NAMALWA (cell line): ENCODE data around the gene NKPD1.
A peak's percentile ranks its signal among the peaks of the same experiment; 100 is the strongest.

ENCODE experiments used
- DNase-seq: peaks from one replicate; pipeline ENCODE4 v3.0.0-alpha.2; 2015; ENCODE audit warnings: low spot score

NKPD1 gene, protein sequence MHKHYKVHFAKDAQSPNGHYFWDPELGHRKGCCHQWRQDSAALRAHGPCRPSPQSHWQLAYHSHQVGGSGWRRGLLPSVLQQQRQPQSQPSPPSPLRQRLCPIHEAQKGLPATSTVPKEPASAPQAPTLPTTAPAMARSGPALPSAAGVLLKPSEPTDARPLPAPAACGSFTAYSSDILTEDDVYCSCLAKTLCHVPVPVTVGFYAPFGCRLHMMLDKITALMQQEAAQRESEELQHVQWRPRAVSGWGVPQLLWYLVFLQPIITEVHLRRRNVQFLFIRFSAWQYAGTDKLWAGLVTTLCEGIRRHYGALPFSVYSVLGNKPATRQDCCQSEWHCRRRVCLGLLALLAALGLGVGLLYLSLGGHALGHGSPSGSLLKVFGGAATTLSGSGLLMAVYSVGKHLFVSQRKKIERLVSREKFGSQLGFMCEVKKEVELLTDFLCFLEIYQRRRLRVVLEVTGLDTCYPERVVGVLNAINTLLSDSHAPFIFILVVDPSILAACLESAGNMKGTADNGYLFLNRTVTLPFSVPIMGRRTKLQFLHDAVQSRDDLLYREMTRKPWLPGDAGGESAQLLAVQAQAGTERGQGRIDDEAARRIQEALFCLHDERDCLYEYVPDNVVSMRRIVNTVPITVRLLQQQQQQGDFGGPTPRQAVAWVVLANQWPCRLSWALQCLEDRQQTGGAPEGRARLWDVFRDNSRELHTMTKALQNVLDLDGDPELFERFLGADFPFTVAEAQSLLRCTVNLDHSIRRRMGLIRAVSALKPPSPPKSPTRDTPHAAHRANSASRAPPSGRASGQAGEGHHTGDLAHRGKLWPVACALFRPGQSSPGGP

GRCh38 chr19:45160870-45161737 is at the start of gene NKPD1:
Gene NKPD1 (minus strand): TSS chr19:45160982. CDS start chr19:45160150, 832 bp downstream.
- no peak for DNase-seq

- no peak for DNase-seq
Observed at GRCh38 chr19:45206328-45206727, 45.5 kb upstream of the NKPD1 start.

DNA sequence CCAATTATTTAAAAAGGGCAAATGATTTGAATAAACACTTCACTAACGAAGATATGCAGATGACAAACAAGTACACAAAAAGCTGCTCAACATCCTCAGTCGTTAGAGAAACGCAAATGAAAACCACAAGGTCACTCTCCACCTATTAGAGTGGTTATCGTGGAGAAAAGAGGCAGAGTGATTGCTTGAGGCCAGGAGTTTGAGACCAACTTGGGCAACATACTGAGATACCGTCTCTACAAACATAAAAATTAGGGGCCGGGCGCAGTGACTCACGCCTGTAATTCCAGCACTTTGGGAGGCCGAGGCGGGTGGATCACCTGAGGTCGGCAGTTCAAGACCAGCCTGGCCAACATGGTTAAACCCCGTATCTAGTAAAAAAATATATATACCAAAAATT is 45.0 kb upstream of the NKPD1 start:
- no peak for DNase-seq

DNA sequence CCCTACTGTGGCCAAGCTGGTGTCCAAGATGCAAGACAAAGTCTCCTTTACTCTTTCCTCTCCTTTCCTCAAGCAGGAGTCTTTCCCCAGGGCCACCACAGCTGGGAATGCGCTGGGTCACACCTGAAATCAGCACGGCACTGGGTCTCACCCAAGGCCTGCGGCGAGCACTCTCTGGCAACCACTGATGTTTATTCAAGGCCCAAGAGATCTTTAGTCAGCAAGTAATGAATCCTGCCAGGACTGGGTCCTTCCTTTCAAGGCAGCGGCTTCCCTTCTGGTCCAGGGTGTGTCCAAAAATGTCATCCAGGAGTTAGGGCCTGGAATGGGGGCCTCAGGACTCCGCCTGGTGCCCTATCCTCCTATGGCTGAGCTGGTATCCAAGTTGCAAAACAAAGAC is 41.9 kb upstream of the NKPD1 start:
- no peak for DNase-seq

- no peak for DNase-seq
Observed at GRCh38 chr19:45200568-45200967, 39.8 kb upstream of the NKPD1 start.

GRCh38 chr19:45195764-45196163 is 35.0 kb upstream of the NKPD1 start:
- no peak for DNase-seq

- DNase-seq: no peak
Observed at GRCh38 chr19:45191375-45191774, 30.6 kb upstream of the NKPD1 start.

DNA sequence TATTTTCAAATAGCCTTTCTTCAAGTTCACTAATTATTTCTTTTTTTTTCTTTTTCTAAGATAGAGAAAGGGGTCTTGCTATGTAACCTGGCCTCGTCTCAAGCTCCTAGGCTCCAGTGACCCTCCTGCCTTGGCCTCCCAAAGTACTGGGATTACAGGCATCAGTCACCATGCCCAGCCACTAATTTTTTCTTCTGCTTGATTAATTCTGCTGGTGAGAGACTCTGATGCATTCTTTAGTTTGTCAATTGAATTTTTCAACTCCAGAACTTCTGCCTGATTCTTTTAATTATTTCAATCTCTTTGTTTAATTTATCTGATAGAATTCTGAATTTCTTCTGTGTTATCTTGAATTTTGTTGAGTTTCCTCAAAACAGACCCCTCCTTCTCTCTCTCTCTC is 29.2 kb upstream of the NKPD1 start:
- DNase-seq: no peak

DNA sequence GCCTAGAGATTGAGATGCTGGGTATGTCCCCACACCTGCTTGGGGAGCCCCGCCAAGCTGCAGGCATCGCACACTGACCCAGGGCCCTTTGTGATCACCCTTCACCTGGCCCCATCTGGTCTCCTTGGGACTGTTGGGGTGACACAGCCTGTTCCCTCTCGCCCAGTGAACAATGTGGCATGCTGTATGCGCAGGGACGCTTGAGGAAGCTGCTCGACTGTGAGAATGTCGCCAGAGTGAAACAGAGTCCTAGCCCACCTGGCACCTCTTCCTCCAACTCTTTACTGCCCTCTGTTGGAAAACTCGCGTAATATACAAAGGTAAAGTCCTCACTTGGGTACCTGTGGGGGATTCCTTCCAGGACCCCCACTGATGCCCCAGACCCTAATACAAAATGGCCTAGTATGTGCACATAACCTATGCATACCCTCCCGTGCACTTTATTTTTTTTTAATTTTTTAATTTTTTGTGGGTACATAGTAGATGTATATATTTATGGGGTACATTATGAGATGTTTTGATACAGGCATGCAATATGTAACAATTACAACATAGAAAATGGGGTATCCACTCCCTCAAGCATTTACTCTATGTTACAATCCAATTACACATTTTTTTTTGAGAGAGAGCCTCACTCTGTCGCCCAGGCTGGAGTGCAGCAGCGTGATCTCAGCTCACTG is 26.8 kb upstream of the NKPD1 start:
- DNase-seq: peak; percentile 75

GRCh38 chr19:45186509-45187334 is 25.9 kb upstream of the NKPD1 start:
- no peak for DNase-seq

GRCh38 chr19:45184115-45184514 is 23.3 kb upstream of the NKPD1 start:
- DNase-seq: no peak

DNA sequence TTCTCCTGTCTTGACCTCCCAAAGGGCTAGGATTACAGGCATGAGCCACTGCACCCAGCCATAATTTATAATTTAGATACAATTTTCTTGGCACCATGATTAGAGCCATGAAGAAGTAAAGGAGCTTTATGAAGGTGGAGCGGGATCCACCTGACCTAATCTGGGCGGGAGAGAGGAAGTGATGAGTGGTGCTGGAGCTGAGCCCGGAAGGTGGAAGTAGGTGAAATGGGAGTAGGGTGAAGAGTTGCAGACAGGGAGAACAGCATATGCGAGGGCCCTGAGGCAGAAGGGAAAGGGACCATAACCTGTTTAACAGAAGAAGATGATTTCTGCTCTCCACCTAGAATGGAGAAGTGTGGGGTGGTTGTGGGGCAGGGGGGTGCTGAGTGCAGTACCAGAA is 22.0 kb upstream of the NKPD1 start:
- no peak for DNase-seq

DNA sequence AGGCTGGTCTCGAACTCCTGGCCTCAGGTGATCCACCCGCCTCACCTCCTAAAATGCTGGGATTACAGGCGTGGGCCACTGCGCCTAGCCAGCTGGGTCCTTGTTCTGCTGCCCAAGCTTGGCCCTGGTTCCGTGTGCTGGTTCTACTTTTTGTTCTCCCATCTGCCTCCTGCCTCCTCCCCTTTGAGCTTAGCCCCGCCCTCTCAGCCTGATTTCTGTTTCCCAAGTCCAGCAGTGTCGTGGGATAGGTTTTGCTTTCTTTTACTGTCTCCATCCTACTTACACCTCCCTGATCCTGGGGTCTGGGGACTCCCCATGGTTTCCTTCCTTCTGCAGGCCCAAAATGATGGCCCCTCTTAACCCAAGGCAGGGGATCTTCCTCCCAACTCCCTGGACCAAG is 20.2 kb upstream of the NKPD1 start:
- DNase-seq: no peak

GRCh38 chr19:45179892-45180370 is 19.1 kb upstream of the NKPD1 start:
- no peak for DNase-seq

- peak; percentile 36 for DNase-seq
Observed at GRCh38 chr19:45179072-45179891, 18.5 kb upstream of the NKPD1 start.

DNA sequence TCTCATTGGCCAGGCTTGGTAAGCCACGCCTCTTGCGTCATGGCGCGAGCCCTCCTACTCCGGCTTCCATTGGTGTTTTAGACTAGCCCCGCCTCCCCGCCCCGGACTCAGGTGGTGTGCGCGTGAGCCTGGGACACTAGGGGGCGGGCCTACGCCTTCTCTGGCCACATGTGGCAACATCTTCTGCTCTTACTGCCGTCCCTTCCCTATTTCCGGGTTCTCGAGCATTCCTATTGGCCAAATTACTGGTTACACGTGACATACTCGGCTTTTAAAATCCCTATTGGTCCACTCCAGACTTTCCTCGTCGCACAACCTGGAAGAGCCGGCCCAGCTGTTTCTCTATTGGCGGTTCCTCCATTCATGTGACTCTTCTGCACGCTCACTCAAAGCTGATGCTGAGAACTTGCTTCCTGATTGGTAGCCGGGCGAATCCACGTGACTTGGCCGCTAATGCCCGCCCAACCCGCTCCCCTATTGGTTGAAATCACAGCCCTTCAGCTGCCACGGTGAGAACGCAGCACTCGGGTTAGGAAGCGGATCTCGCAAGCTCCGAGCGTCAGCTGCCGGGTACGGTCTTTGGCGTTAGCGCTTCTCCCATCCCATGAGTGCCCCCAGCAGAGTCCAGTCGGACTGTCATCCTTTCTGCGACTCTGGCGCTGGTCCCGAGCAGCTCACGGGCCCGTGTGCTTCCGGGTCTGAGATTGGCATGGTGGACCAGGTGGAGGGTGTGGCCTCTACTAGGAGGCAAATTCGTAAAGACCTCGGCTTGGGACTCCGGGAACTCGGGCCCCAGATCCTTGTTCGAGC is 17.7 kb upstream of the NKPD1 start, which contains the start of gene BLOC1S3:
TSS of gene BLOC1S3 (plus strand) at position 523 of the 810 bp plus-strand sequence. CDS start 513 bp downstream, outside the sequence.
- peak; percentile 100 for DNase-seq

GRCh38 chr19:45177817-45178261 is 17.1 kb upstream of the NKPD1 start, which contains the start of gene TRAPPC6A:
Gene TRAPPC6A (minus strand): TSS chr19:45178237. CDS start chr19:45178218, 19 bp downstream.
- DNase-seq: no peak
